OCI-LY1 (cell line): Measurements from ENCODE around the gene TCN2.

ENCODE experiments used
- H2AFZ ChIP-seq: fragments of 200-600 bp; sonication (generic), shearing (Covaris generic); 2 replicates; pipeline ENCODE4 v1.6.0; 2014; ENCODE audit warnings: antibody characterized with exemption, mild to moderate bottlenecking, low read length
- H3F3A ChIP-seq: fragments of 200-600 bp; sonication (generic), shearing (Covaris generic); 2 replicates; pipeline ENCODE4 v1.6.0; 2014; ENCODE audit warnings: mild to moderate bottlenecking, antibody characterized with exemption, low read length, moderate library complexity; ENCODE audit not compliant: insufficient read depth
- H3K27ac ChIP-seq: fragments of 200-600 bp; sonication (generic); 2 replicates; pipeline ENCODE4 v1.5.1; 2014; ENCODE audit warnings: low read length, mixed run types, mild to moderate bottlenecking, low read depth; ENCODE audit not compliant: poor library complexity, severe bottlenecking
- H3K27me3 ChIP-seq: fragments of 200-600 bp; sonication (generic); 2 replicates; pipeline ENCODE4 v1.6.0; 2014; ENCODE audit warnings: antibody characterized with exemption, mild to moderate bottlenecking, low read length, moderate library complexity; ENCODE audit not compliant: insufficient read depth
- H3K36me3 ChIP-seq: fragments of 200-600 bp; sonication (generic); 2 replicates; pipeline ENCODE4 v1.6.1; 2014; ENCODE audit warnings: mild to moderate bottlenecking, antibody characterized with exemption, low read length, moderate library complexity, mixed read lengths; ENCODE audit not compliant: insufficient read depth
- H3K4me1 ChIP-seq: fragments of 200-600 bp; sonication (generic); 2 replicates; pipeline ENCODE4 v1.5.1; 2014; ENCODE audit warnings: mild to moderate bottlenecking, low read length, moderate library complexity; ENCODE audit not compliant: insufficient read depth, severe bottlenecking
- H3K4me2 ChIP-seq: fragments of 200-600 bp; sonication (generic), shearing (Covaris generic); 2 replicates; pipeline ENCODE4 v1.6.1; 2014; ENCODE audit warnings: low read length
- H3K4me3 ChIP-seq: fragments of 200-600 bp; sonication (generic); 2 replicates; pipeline ENCODE4 v1.5.1; 2014; ENCODE audit warnings: low read length, low read depth, mild to moderate bottlenecking, mixed read lengths; ENCODE audit not compliant: poor library complexity, severe bottlenecking
- H3K79me2 ChIP-seq: fragments of 200-600 bp; shearing (Covaris generic); 2 replicates; pipeline ENCODE4 v1.6.1; 2016; ENCODE audit warnings: mixed run types, low read length, mixed read lengths; ENCODE audit not compliant: insufficient read depth
- H3K9ac ChIP-seq: fragments of 200-600 bp; sonication (generic), shearing (Covaris generic); 2 replicates; pipeline ENCODE4 v1.6.1; 2014; ENCODE audit warnings: mild to moderate bottlenecking, low read length, mixed read lengths
- H3K9me2 ChIP-seq: fragments of 200-600 bp; sonication (generic), shearing (Covaris generic); 2 replicates; pipeline ENCODE4 v1.6.1; 2014; ENCODE audit warnings: low read depth, mild to moderate bottlenecking, low read length, mixed read lengths
- H3K9me3 ChIP-seq: fragments of 200-600 bp; shearing (Covaris generic); 2 replicates; pipeline ENCODE4 v1.6.1; 2014; ENCODE audit warnings: low read length, mixed read lengths
- H4K20me1 ChIP-seq: fragments of 200-600 bp; sonication (generic), shearing (Covaris generic); 2 replicates; pipeline ENCODE4 v1.6.0; 2016; ENCODE audit warnings: mild to moderate bottlenecking, low read length; ENCODE audit not compliant: insufficient read depth
- CTCF ChIP-seq: fragments of 200-600 bp; sonication (generic), shearing (Covaris generic); IDR thresholded peaks from 2 replicates; pipeline ENCODE4 v1.5.1; 2017; ENCODE audit warnings: mild to moderate bottlenecking, antibody characterized with exemption, low read length, moderate library complexity, mixed read lengths
- EZH2 ChIP-seq: fragments of 200-600 bp; sonication (generic), shearing (Covaris generic); IDR thresholded peaks from 2 replicates; pipeline ENCODE4 v1.8.0; 2017; ENCODE audit warnings: borderline replicate concordance, mixed run types, mild to moderate bottlenecking, antibody characterized with exemption, low read length, moderate library complexity, mixed read lengths

TCN2 gene

GRCh38 chr22:30604723-30605122 lies 2.3 kb upstream of the TCN2 start:
- TF ChIP-seq EZH2, result no peak
- TF ChIP-seq CTCF, result no peak
- Histone ChIP-seq H3K9me2 (no peaks in the 10 kb centered on the region), H3K4me2 (no peak overlapping the region), H3K36me3 (no peaks in the 10 kb centered on the region), H2AFZ (no peak overlapping the region), H3K79me2 (no peaks in the 10 kb centered on the region), H3K4me1 (peaks cover 21% of the 10 kb centered on the region), H3K4me3 (no peak overlapping the region), H3K9me3 (no peaks in the 10 kb centered on the region), H3K27me3 (no peaks in the 10 kb centered on the region; the same call in 1 of the 2 replicates), H3K27ac (no peak overlapping the region), H3F3A (no peaks in the 10 kb centered on the region), H4K20me1 (no peaks in the 10 kb centered on the region), H3K9ac (no peak overlapping the region)

- Histone ChIP-seq H3K79me2 (no peaks in the 10 kb centered on the region), H3K9ac (no peak overlapping the region; the same call in 1 of the 2 replicates), H3F3A (no peaks in the 10 kb centered on the region), H3K4me2 (peak overlapping the region; percentile 22; the same call in 1 of the 2 replicates), H3K27me3 (no peaks in the 10 kb centered on the region; the same call in 1 of the 2 replicates), H3K9me3 (no peaks in the 10 kb centered on the region), H2AFZ (0 out of 2 replicates have a peak overlapping the region, but pooled peaks have one; percentile 14), H3K4me3 (no peak overlapping the region), H3K4me1 (peaks cover 21% of the 10 kb centered on the region), H3K27ac (no peak overlapping the region), H3K36me3 (no peaks in the 10 kb centered on the region), H4K20me1 (no peaks in the 10 kb centered on the region), H3K9me2 (no peaks in the 10 kb centered on the region)
- peak; percentile 79 for TF ChIP-seq CTCF
- TF ChIP-seq EZH2, result no peak
Observed at GRCh38 chr22:30605449-30606110, 1.4 kb upstream of the TCN2 start.

- H3K27me3 ChIP-seq, result no peaks in the 10 kb centered on the region; the same call in 1 of the 2 replicates
- no peaks in the 10 kb centered on the region for H3K9me2 ChIP-seq
- TF ChIP-seq CTCF (no peak), EZH2 (no peak)
- no peak overlapping the region for H3K27ac ChIP-seq
- H3K4me1 ChIP-seq, result peaks cover 21% of the 10 kb centered on the region
- H3K9ac ChIP-seq, result no peak overlapping the region; the same call in 1 of the 2 replicates
- no peak overlapping the region for H3K4me3 ChIP-seq
- peak overlapping the region; percentile 64; the same call in 1 of the 2 replicates for H3K4me2 ChIP-seq
- no peaks in the 10 kb centered on the region for H3K36me3 ChIP-seq
- no peaks in the 10 kb centered on the region for H4K20me1 ChIP-seq
- H3K9me3 ChIP-seq, result no peaks in the 10 kb centered on the region
- no peaks in the 10 kb centered on the region for H3F3A ChIP-seq
- H2AFZ ChIP-seq, result no peak overlapping the region
- H3K79me2 ChIP-seq, result no peaks in the 10 kb centered on the region
Observed at GRCh38 chr22:30607300-30607930, 441 bp downstream of the TCN2 start.
